HFFc6 (cell line): ENCODE measurements around the gene NME8. TPM values are rescaled to one million over a fixed set of nuclear protein-coding genes. Genes with fewer than 3 reads are reported as not detected.

Experiments
- DNase-seq: peaks from one replicate; pipeline ENCODE4 v3.0.0-alpha.2; 2018
- H3K27ac Mint-ChIP-seq: 2 replicates; pipeline ENCODE4 v1.8.0; 2020; ENCODE audit warnings: mild to moderate bottlenecking, mixed read lengths
- H3K27me3 Mint-ChIP-seq: 2 replicates; pipeline ENCODE4 v1.8.0; 2021; ENCODE audit warnings: mild to moderate bottlenecking, moderate library complexity, mixed read lengths; ENCODE audit not compliant: insufficient read depth
- H3K36me3 Mint-ChIP-seq: 2 replicates; pipeline ENCODE4 v1.8.0; 2021; ENCODE audit warnings: low read depth, mixed read lengths
- H3K4me1 Mint-ChIP-seq: 2 replicates; pipeline ENCODE4 v1.8.0; 2020; ENCODE audit warnings: low read depth, mixed read lengths
- H3K4me3 Mint-ChIP-seq: 2 replicates; pipeline ENCODE4 v1.8.0; 2020; ENCODE audit warnings: mild to moderate bottlenecking, moderate library complexity, mixed read lengths
- H3K9me3 Mint-ChIP-seq: 2 replicates; pipeline ENCODE4 v1.8.0; 2020; ENCODE audit warnings: mild to moderate bottlenecking, mixed read lengths
- total RNA-seq, 6 experiments: library from RNA; stranded (reverse); fragmentation: NEBNext Ultra II Directional; extraction: Animal tissue kit (Norgen Biotek cat#: 25700); gene quantifications; 2 replicates in 1 of 6; 3 replicates in 5 of 6; pipeline ENCODE4 v1.2.3, GENCODE V29; 2021
- TF ChIP-seq, protein P1 (sequence below): fragments of 200-600 bp; sonication (generic); IDR thresholded peaks from 2 replicates; pipeline ENCODE4 v1.5.0; 2021; ENCODE audit warnings: antibody characterized with exemption, mild to moderate bottlenecking

NME8 gene
- total RNA-seq, 6 experiments from 2014 or later, result not detected

DNA sequence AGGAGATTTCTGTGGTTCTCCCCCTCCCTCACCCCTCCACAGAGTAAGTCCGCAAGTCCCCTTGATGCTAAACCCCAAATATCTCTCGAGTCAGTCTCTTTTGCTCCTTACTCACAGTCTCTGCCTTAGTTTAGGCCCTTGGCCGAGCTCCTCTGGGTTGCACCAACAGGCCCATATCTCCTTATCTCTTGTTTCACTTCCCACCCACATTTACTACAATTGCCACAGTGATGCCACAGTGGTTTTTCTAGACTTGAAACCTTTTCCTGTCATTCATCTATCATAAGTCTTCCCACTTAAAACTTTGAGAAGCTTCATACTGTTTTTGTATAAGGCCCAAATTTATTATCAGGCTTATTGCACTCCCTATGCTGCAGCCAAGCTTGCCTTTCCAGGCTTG lies 23.4 kb upstream of the NME8 start:
- Mint-ChIP-seq H3K27me3 (peaks cover 2% of the 10 kb centered on the region; the same call in 1 of the 2 replicates), H3K9me3 (peaks cover 50% of the 10 kb centered on the region), H3K36me3 (peaks cover 6% of the 10 kb centered on the region; the same call in 1 of the 2 replicates), H3K27ac (no peak overlapping the region), H3K4me1 (no peaks in the 10 kb centered on the region), H3K4me3 (no peak overlapping the region)
- DNase-seq, result no peak
- TF ChIP-seq, protein P1, sequence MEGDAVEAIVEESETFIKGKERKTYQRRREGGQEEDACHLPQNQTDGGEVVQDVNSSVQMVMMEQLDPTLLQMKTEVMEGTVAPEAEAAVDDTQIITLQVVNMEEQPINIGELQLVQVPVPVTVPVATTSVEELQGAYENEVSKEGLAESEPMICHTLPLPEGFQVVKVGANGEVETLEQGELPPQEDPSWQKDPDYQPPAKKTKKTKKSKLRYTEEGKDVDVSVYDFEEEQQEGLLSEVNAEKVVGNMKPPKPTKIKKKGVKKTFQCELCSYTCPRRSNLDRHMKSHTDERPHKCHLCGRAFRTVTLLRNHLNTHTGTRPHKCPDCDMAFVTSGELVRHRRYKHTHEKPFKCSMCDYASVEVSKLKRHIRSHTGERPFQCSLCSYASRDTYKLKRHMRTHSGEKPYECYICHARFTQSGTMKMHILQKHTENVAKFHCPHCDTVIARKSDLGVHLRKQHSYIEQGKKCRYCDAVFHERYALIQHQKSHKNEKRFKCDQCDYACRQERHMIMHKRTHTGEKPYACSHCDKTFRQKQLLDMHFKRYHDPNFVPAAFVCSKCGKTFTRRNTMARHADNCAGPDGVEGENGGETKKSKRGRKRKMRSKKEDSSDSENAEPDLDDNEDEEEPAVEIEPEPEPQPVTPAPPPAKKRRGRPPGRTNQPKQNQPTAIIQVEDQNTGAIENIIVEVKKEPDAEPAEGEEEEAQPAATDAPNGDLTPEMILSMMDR, result no peak

DNA sequence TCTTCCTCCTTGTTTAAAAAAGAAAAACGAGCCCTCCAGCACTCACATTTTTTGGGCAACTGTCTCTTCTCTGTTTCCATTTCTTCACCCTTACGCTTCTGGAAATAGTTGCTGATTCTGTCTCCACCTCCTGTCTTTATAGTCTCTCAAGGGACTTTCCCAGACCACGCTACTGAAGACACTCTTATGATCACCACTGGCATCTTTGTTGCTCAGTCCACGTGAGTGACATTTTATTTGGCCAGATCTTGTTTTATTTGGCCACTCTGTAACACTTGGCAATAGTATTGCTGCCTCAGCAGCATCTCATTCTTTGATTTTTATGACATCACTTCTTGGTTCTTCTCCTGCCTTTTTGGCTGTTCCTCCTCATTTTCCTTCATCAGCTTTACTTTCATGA lies 21.6 kb upstream of the NME8 start:
- Mint-ChIP-seq H3K27me3 (peaks cover 2% of the 10 kb centered on the region; the same call in 1 of the 2 replicates), H3K4me3 (no peak overlapping the region), H3K9me3 (peaks cover 54% of the 10 kb centered on the region), H3K27ac (no peak overlapping the region), H3K4me1 (no peaks in the 10 kb centered on the region), H3K36me3 (peaks cover 6% of the 10 kb centered on the region; the same call in 1 of the 2 replicates)
- DNase-seq, result no peak
- TF ChIP-seq, protein P1, result no peak

DNA sequence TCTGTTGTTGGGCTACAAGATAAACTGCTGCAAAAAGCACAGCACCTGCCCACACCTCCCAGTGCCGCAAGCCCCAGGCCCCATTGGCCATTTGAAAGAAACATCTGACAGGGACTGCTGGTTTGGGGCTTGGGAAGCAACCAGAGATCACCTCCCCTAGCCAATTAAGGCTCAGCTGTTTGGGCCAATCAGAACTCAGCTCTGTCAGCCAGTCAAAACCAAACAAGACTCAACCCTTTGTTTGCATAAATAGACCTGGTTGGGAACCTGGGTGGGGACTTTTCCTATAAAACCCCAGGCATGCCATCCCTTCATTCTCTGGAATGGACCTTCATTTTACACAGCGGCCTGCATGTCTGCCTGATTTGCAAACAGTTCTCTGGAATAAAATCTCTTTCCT lies 17.2 kb upstream of the NME8 start:
- TF ChIP-seq, protein P1, result no peak
- Mint-ChIP-seq H3K36me3 (peaks cover 6% of the 10 kb centered on the region; the same call in 1 of the 2 replicates), H3K4me1 (no peaks in the 10 kb centered on the region), H3K27me3 (peaks cover 2% of the 10 kb centered on the region; the same call in 1 of the 2 replicates), H3K27ac (no peak overlapping the region), H3K9me3 (peaks cover 46% of the 10 kb centered on the region), H3K4me3 (no peak overlapping the region)
- DNase-seq, result no peak

DNA sequence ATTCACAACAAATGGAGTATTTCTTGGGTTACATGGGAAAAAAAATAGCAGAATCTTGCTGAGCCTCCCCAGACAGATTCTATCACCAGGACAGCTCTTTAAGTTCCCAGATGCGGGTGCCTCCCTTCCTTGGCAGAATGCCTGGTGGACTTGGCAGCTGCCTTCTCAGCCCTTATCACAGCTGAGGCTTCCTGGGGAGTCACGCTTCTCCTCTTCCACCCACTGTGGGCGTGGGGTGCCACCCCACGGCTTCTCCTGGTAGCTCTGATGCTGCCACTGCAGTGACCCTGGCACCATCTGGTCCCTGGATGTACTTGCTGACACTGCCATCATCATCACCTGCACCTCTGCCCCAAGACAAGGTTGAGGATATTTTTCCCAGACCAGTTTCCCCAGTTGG lies 16.2 kb upstream of the NME8 start:
- H3K4me1 Mint-ChIP-seq, result no peaks in the 10 kb centered on the region
- TF ChIP-seq, protein P1, result no peak
- H3K4me3 Mint-ChIP-seq, result no peak overlapping the region
- peaks cover 1% of the 10 kb centered on the region; the same call in 1 of the 2 replicates for H3K36me3 Mint-ChIP-seq
- no peak overlapping the region for H3K27ac Mint-ChIP-seq
- no peaks in the 10 kb centered on the region for H3K27me3 Mint-ChIP-seq
- peaks cover 39% of the 10 kb centered on the region for H3K9me3 Mint-ChIP-seq
- DNase-seq, result no peak

DNA sequence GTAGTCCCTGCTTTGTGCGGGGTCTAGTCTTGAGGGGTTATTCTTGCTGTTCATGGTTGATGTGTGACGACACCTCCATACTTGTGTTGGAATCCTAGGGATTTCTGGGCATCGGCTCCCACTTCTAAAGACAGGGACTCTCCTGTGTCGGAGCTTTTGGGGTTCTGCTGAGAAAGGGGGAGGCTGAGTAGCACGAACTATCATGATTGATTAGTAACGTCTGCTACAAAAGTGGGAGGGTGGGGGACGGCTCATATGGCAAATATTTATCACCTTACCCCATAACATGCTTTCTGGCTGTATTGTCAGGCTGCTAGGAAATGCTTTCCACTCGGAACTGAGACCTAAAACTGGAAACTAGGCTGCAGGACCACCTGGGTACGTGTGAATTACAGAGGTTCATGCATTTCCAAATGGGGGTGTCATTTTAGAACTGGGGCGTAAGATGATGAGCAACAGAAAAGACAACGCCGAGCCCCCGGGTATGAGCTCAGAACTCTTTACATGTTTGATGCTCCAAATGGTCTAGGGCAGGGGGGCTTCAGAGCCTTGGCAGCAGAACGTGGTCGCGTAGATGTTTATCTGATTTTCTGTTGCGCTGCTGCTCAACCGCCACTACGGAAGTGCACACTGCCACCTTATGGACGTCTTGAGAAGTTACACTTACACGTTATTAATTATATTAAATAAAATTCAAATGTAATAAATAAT lies 15.1 kb upstream of the NME8 start:
- no peaks in the 10 kb centered on the region; the same call in 1 of the 2 replicates for H3K36me3 Mint-ChIP-seq
- H3K9me3 Mint-ChIP-seq, result peaks cover 38% of the 10 kb centered on the region
- no peaks in the 10 kb centered on the region for H3K4me1 Mint-ChIP-seq
- TF ChIP-seq, protein P1, result peak; percentile 68
- no peaks in the 10 kb centered on the region for H3K27me3 Mint-ChIP-seq
- DNase-seq, result no peak
- no peak overlapping the region for H3K27ac Mint-ChIP-seq
- peak overlapping the region; percentile 41; the same call in 1 of the 2 replicates for H3K4me3 Mint-ChIP-seq
